A375 (cell line): ENCODE measurements around the gene EHD3. TPM values are rescaled to one million over a fixed set of nuclear protein-coding genes. Genes with fewer than 3 reads are reported as not detected.

ENCODE experiments used
- small RNA-seq: library from RNA; depleted of rRNA; stranded (forward); fragments of <200 nt; gene quantifications from one replicate; pipeline ENCODE3, GENCODE V24; 2014
- total RNA-seq: library from RNA; depleted of rRNA; stranded (reverse); fragments of >200 nt; shearing (Covaris generic); gene quantifications from 2 replicates; pipeline ENCODE4 v1.2.3, GENCODE V29; 2014; rRNA removed

Gene EHD3
- 22.9 and 23.2 TPM in 2 replicates for total RNA-seq

GRCh38 chr2:31233741-31234682, at the start of gene EHD3:
Gene EHD3, plus strand, starts transcription at chr2:31234152. Its CDS starts 470 bp downstream, at chr2:31234622.

GRCh38 chr2:31217465-31218200, 16.3 kb upstream of the EHD3 start, which contains the start of gene CAPN14:
Gene CAPN14, minus strand, starts transcription at chr2:31217515. Its CDS starts 12,068 bp downstream, at chr2:31205447.

Small RNAs within 50 kb of the gene (small RNA-seq; reads per million reads assigned to genes)
- gene RNA5SP90: not detected

Other genes starting within 250 kb of the EHD3 start
- gene GALNT14, start 95.7 kb upstream of the EHD3 start, total RNA-seq: 27.8 and 28.3 TPM in 2 replicates
- gene CAPN14, start 16.6 kb upstream of the EHD3 start, total RNA-seq: 0.88 and 0.98 TPM in 2 replicates
- 1.6 and 4.3 TPM in 2 replicates for gene XDH, start 180.6 kb downstream of the EHD3 start, total RNA-seq